ENCODE results near the gene HDLBP. TPM values are rescaled to one million over a fixed set of nuclear protein-coding genes. Genes with fewer than 3 reads are reported as not detected.

HDLBP gene
- total and polyA plus RNA-seq, 2 experiments from 2014 or later = 613 to 711 TPM

DNA sequence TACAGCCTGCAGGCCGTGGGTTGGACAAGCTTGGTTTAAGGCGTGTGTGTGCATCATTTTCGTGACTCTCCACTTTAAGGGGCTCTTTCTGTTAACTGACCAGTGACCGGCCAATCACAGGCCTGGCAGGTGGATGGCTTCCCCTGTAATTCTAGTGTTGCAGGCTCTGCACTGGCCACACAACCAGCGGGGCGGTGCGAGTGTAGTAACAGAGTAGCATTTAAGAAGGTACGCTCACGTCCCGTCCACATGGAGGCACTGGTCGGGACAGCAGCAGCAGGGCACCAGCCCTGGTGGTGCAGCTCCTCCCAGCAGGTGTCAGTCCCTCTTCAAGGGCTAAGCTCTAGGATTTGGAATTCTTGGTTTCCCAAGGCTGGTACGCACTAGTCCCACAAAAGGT lies 135.0 kb downstream of the HDLBP start:
- TF ChIP-seq EZH2phosphoT487 (IDR thresholded peaks at IDR 0.05; ENCODE audit: insufficient read depth, low read depth) (no peak), EZH2 (IDR thresholded peaks at IDR 0.05; ENCODE audit: insufficient read depth, poor library complexity, severe bottlenecking) (no peak)
- Histone ChIP-seq H3K9me3 (ENCODE audit: low read depth) (no peaks in the 10 kb centered on the region), H4K20me1 (ENCODE audit: insufficient read depth) (no peaks in the 10 kb centered on the region), H3K4me1 (ENCODE audit: insufficient read depth) (peaks cover 13% of the 10 kb centered on the region), H3K27ac (no peak overlapping the region), H3K9ac (no peak overlapping the region), H3K27me3 (replicated peaks; ENCODE audit: insufficient read depth) (no peaks in the 10 kb centered on the region), H3K4me3 (no peak overlapping the region), H3K36me3 (ENCODE audit: low read depth) (peaks cover 3% of the 10 kb centered on the region; the same call in 1 of the 2 replicates), H3K9me2 (ENCODE audit: insufficient read depth) (no peaks in the 10 kb centered on the region), H3K79me2 (ENCODE audit: insufficient read depth) (no peaks in the 10 kb centered on the region), H2AFZ (no peak overlapping the region), H3K4me2 (ENCODE audit: unreplicated experiment) (no peak overlapping the region), H3F3A (ENCODE audit: insufficient read depth) (peaks cover 19% of the 10 kb centered on the region)
- WGBS, 2 experiments (ENCODE audit: low coverage in 1 of 2, low lambda C conversion rate in 2 of 2, missing lambda C conversion rate in 2 of 2) = 89 to 90% methylated on average over 12 of the region's 12 CpGs
- DNase-seq = no peak
- in situ Hi-C loops (cut with MboI) = no loop called here

DNA sequence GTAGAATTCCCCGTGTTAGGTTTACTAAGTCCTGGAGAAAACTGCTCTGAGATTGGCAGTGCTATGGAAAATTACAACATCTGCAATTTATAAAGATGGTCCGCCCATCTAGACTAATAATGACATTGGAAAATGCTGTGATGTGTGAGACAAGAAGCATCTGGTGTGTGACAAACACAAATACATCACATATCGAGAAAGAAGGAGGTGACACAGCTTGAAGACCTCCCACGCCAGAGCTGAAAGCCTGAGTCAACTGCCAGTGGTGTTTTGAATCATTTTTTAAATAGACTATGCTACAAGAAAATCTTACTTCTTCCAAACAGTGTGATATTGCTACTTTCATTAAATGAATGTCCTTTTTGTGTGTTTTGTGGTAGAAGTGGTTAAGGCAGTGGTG lies 135.6 kb downstream of the HDLBP start:
- in situ Hi-C loops (cut with MboI) = no loop called here
- peak; percentile 87 for DNase-seq
- TF ChIP-seq EZH2 (IDR thresholded peaks at IDR 0.05; ENCODE audit: insufficient read depth, poor library complexity, severe bottlenecking) = no peak
- TF ChIP-seq EZH2phosphoT487 (IDR thresholded peaks at IDR 0.05; ENCODE audit: insufficient read depth, low read depth) = no peak
- no peaks in the 10 kb centered on the region for H3K9me2 ChIP-seq (ENCODE audit: insufficient read depth)
- H3K36me3 ChIP-seq (ENCODE audit: low read depth) = peaks cover 3% of the 10 kb centered on the region; the same call in 1 of the 2 replicates
- no peak overlapping the region for H3K4me2 ChIP-seq (ENCODE audit: unreplicated experiment)
- 11 to 15% methylated on average over 4 of the region's 4 CpGs for WGBS, 2 experiments (ENCODE audit: low coverage in 1 of 2, low lambda C conversion rate in 2 of 2, missing lambda C conversion rate in 2 of 2)
- no peaks in the 10 kb centered on the region for H3K9me3 ChIP-seq (ENCODE audit: low read depth)
- H3K9ac ChIP-seq = no peak overlapping the region
- H3K4me3 ChIP-seq = no peak overlapping the region
- peak overlapping the region; percentile 48 for H3K27ac ChIP-seq
- no peaks in the 10 kb centered on the region for H4K20me1 ChIP-seq (ENCODE audit: insufficient read depth)
- H3K27me3 ChIP-seq (replicated peaks; ENCODE audit: insufficient read depth) = no peaks in the 10 kb centered on the region
- H2AFZ ChIP-seq = no peak overlapping the region
- H3F3A ChIP-seq (ENCODE audit: insufficient read depth) = peaks cover 19% of the 10 kb centered on the region
- H3K4me1 ChIP-seq (ENCODE audit: insufficient read depth) = peaks cover 13% of the 10 kb centered on the region
- H3K79me2 ChIP-seq (ENCODE audit: insufficient read depth) = no peaks in the 10 kb centered on the region

DNA sequence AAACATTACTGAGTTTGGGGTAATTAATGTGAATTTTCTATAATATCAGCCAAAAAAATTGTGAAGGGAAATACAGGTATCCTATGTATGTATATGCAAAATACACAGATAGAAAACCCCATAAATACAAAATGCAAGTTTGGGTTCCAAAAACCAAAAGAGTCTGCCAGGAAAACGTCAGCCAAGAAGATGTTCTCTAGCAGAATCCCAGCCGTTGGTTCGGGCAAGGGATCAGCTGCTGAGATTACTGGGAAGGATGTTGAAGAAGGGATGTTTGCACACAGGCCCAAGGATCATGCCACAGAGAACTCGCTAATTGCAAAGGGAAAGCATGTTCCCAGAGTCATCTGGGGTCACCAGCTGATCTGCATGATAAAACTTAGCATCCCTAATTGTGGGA lies 136.5 kb downstream of the HDLBP start:
- Histone ChIP-seq H3K4me2 (ENCODE audit: unreplicated experiment) (no peak overlapping the region), H3K9me3 (ENCODE audit: low read depth) (no peaks in the 10 kb centered on the region), H3K36me3 (ENCODE audit: low read depth) (peaks cover 3% of the 10 kb centered on the region; the same call in 1 of the 2 replicates), H3K4me1 (ENCODE audit: insufficient read depth) (peaks cover 13% of the 10 kb centered on the region), H3K4me3 (no peak overlapping the region), H3K9me2 (ENCODE audit: insufficient read depth) (no peaks in the 10 kb centered on the region), H3K9ac (no peak overlapping the region), H4K20me1 (ENCODE audit: insufficient read depth) (no peaks in the 10 kb centered on the region), H2AFZ (no peak overlapping the region), H3K27ac (no peak overlapping the region), H3K27me3 (replicated peaks; ENCODE audit: insufficient read depth) (no peaks in the 10 kb centered on the region), H3K79me2 (ENCODE audit: insufficient read depth) (no peaks in the 10 kb centered on the region), H3F3A (ENCODE audit: insufficient read depth) (peaks cover 19% of the 10 kb centered on the region)
- in situ Hi-C loops (cut with MboI) = no loop called here
- TF ChIP-seq EZH2phosphoT487 (IDR thresholded peaks at IDR 0.05; ENCODE audit: insufficient read depth, low read depth) = no peak
- TF ChIP-seq EZH2 (IDR thresholded peaks at IDR 0.05; ENCODE audit: insufficient read depth, poor library complexity, severe bottlenecking) = no peak
- 32% methylated on average over 4 of the region's 4 CpGs for WGBS, 2 experiments (ENCODE audit: low coverage in 1 of 2, low lambda C conversion rate in 2 of 2, missing lambda C conversion rate in 2 of 2)
- no peak for DNase-seq

DNA sequence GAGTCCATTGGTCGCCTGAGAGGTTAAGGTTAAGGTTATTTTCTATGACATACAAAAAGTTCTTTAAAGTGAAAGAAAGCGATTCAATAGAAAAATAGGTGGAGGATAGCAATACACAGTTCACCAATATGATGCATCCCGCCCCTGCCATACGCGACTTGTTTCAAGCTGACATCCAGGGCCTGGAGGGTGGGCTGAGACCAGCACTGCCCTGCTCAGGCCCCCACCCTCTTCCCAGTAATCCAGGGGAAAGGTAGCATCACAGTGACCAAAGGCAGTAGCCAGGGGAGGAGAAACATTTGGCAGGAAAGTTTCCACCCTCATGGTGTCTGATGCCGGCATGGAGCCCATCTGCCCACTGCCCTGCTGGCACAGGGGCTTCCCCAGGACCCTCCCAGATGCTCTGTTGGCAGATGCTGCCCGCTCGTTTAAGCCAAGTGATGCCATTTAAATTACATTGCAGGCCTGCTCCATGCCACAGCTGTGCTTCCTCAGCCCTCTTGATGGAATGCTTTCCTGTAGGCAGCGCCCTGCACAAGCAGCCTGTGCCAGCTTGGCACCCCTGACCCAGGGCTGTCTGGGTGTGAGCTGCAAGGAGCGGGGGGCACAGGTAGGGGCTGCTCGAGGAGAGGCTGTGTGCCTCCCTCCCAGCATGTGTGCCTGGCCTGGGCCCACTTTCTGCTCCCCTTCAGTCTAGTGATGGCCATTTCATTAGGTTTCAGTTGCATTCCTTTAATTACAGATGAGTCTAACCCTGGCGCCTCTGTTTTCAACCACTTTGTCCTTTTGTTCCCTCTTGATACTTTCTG lies 137.7 kb downstream of the HDLBP start:
- TF ChIP-seq EZH2phosphoT487 (IDR thresholded peaks at IDR 0.05; ENCODE audit: insufficient read depth, low read depth) (no peak), EZH2 (IDR thresholded peaks at IDR 0.05; ENCODE audit: insufficient read depth, poor library complexity, severe bottlenecking) (no peak)
- Histone ChIP-seq H4K20me1 (ENCODE audit: insufficient read depth) (no peaks in the 10 kb centered on the region), H3K79me2 (ENCODE audit: insufficient read depth) (no peaks in the 10 kb centered on the region), H3K9me3 (ENCODE audit: low read depth) (no peaks in the 10 kb centered on the region), H3K27ac (no peak overlapping the region), H3K4me3 (no peak overlapping the region), H2AFZ (no peak overlapping the region), H3K9me2 (ENCODE audit: insufficient read depth) (no peaks in the 10 kb centered on the region), H3K36me3 (ENCODE audit: low read depth) (no peaks in the 10 kb centered on the region; the same call in 1 of the 2 replicates), H3K9ac (no peak overlapping the region), H3F3A (ENCODE audit: insufficient read depth) (peaks cover 19% of the 10 kb centered on the region), H3K4me2 (ENCODE audit: unreplicated experiment) (no peak overlapping the region), H3K27me3 (replicated peaks; ENCODE audit: insufficient read depth) (no peaks in the 10 kb centered on the region), H3K4me1 (ENCODE audit: insufficient read depth) (peaks cover 13% of the 10 kb centered on the region)
- in situ Hi-C loops (cut with MboI) = no loop called here
- DNase-seq = no peak
- 94 to 95% methylated on average over 12 of the region's 12 CpGs for WGBS, 2 experiments (ENCODE audit: low coverage in 1 of 2, low lambda C conversion rate in 2 of 2, missing lambda C conversion rate in 2 of 2)

Other genes starting within 250 kb of the HDLBP start
- 21.0 and 39.8 TPM in 2 replicates for gene MTERF4, start 213.4 kb downstream of the HDLBP start, total RNA-seq (2014; rRNA removed; shearing (Covaris generic))
- gene MTERF4, start 213.4 kb downstream of the HDLBP start, polyA plus RNA-seq (2016; fragmentation: Nextera tagmentation; extraction: Ambion mirVana) = 15.1 and 15.8 TPM in 2 replicates
- gene PASK, start 166.2 kb downstream of the HDLBP start, total RNA-seq (2014; rRNA removed; shearing (Covaris generic)) = 0.38 and 2.1 TPM in 2 replicates
- gene PASK, start 166.2 kb downstream of the HDLBP start, polyA plus RNA-seq (2016; fragmentation: Nextera tagmentation; extraction: Ambion mirVana) = 0.56 and 0.91 TPM in 2 replicates
- 44.6 and 53.1 TPM in 2 replicates for gene PPP1R7, start 165.2 kb downstream of the HDLBP start, total RNA-seq (2014; rRNA removed; shearing (Covaris generic))
- gene PPP1R7, start 165.2 kb downstream of the HDLBP start, polyA plus RNA-seq (2016; fragmentation: Nextera tagmentation; extraction: Ambion mirVana) = 107 and 110 TPM in 2 replicates
- gene ANO7, start 127.0 kb downstream of the HDLBP start, total RNA-seq (2014; rRNA removed; shearing (Covaris generic)) = 0.22 and 0.38 TPM in 2 replicates
- gene ANO7, start 127.0 kb downstream of the HDLBP start, polyA plus RNA-seq (2016; fragmentation: Nextera tagmentation; extraction: Ambion mirVana) = 2.6 TPM in 2 replicates
- 480 and 499 TPM in 2 replicates for gene SEPTIN2, start 253 bp upstream of the HDLBP start, total RNA-seq (2014; rRNA removed; shearing (Covaris generic))
- gene SEPTIN2, start 253 bp upstream of the HDLBP start, polyA plus RNA-seq (2016; fragmentation: Nextera tagmentation; extraction: Ambion mirVana) = 512 and 518 TPM in 2 replicates
- 39.0 and 45.9 TPM in 2 replicates for gene FARP2, start 40.6 kb upstream of the HDLBP start, total RNA-seq (2014; rRNA removed; shearing (Covaris generic))
- gene FARP2, start 40.6 kb upstream of the HDLBP start, polyA plus RNA-seq (2016; fragmentation: Nextera tagmentation; extraction: Ambion mirVana) = 30.9 and 39.7 TPM in 2 replicates
- 239 and 240 TPM in 2 replicates for gene STK25, start 192.9 kb upstream of the HDLBP start, total RNA-seq (2014; rRNA removed; shearing (Covaris generic))
- 120 and 121 TPM in 2 replicates for gene STK25, start 192.9 kb upstream of the HDLBP start, polyA plus RNA-seq (2016; fragmentation: Nextera tagmentation; extraction: Ambion mirVana)
- gene BOK, start 243.1 kb upstream of the HDLBP start, total RNA-seq (2014; rRNA removed; shearing (Covaris generic)) = 36.0 and 46.6 TPM in 2 replicates
- 28.0 and 28.1 TPM in 2 replicates for gene BOK, start 243.1 kb upstream of the HDLBP start, polyA plus RNA-seq (2016; fragmentation: Nextera tagmentation; extraction: Ambion mirVana)